Thyroid gland (tissue), 4 donors: ENCODE results near the gene CDC37. TPM values are rescaled to one million over a fixed set of nuclear protein-coding genes. Genes with fewer than 3 reads are reported as not detected.

ENCODE experiments used
- DNase-seq, 2 donors: peaks; one replicate each; pipeline ENCODE4 v3.0.0-alpha.2; 2019
- H3K27ac ChIP-seq, 3 donors: fragments of 200-600 bp; sonication (generic); 1 replicate in 2 of 3; 2 replicates in 1 of 3; pipeline ENCODE4 v1.5.1; 2016 to 2019; ENCODE audit warnings: mild to moderate bottlenecking in 1 of 3, moderate library complexity in 1 of 3
- H3K27me3 ChIP-seq: fragments of 200-600 bp; sonication (generic); one replicate; pipeline ENCODE4 v1.5.1; 2019
- H3K36me3 ChIP-seq, 2 donors: fragments of 200-600 bp; sonication (generic); one replicate each; pipeline ENCODE4 v1.5.1; 2016 to 2019
- H3K4me1 ChIP-seq, 2 donors: fragments of 200-600 bp; sonication (generic); one replicate each; pipeline ENCODE4 v1.5.1; 2017 to 2019
- H3K4me3 ChIP-seq, 3 donors: fragments of 200-600 bp; sonication (generic); replicated peaks in 1 of 3; 1 replicate in 2 of 3; 2 replicates in 1 of 3; pipeline ENCODE4 v1.5.1; 2016; ENCODE audit warnings: mild to moderate bottlenecking in 1 of 3
- H3K9me3 ChIP-seq: fragments of 200-600 bp; sonication (generic); one replicate; pipeline ENCODE4 v1.5.1; 2017
- POLR2A ChIP-seq, 2 donors: fragments of 450-650 bp; IDR thresholded peaks; one replicate each; pipeline ENCODE4 v1.6.1; 2017; ENCODE audit warnings: antibody characterized with exemption in 2 of 2, mild to moderate bottlenecking in 2 of 2, moderate library complexity in 1 of 2
- WGBS, 2 donors: methylation state at CpG; one replicate each; pipeline ENCODE4 v1.1.5; 2017; 5-methylcytosine and 5-hydroxymethylcytosine counted together
- intact Hi-C: fragments of 100-400 bp; cut with DNase I; formaldehyde crosslinking; loops from one replicate; pipeline ENCODE4 v1.15.1; 2023
- total RNA-seq, 4 donors: library from RNA; depleted of rRNA; stranded (reverse); fragments of >200 nt; gene quantifications; one replicate each; pipeline ENCODE4 v1.2.3, GENCODE V29; 2016
- TF ChIP-seq, protein P1 (sequence below), 6 experiments: fragments of 200-600 bp in 3 of 6; fragments of 450-650 bp in 3 of 6; sonication (generic) in 3 of 6; IDR thresholded peaks; one replicate each; pipeline ENCODE4 v1.5.1; 2016 to 2019; ENCODE audit warnings: antibody characterized with exemption in 6 of 6, mild to moderate bottlenecking in 2 of 6, inconsistent platforms in 1 of 6, moderate library complexity in 1 of 6

Gene CDC37
- total RNA-seq, 4 donors from 2014 or later = 99.7 to 154 (median 125) TPM

DNA sequence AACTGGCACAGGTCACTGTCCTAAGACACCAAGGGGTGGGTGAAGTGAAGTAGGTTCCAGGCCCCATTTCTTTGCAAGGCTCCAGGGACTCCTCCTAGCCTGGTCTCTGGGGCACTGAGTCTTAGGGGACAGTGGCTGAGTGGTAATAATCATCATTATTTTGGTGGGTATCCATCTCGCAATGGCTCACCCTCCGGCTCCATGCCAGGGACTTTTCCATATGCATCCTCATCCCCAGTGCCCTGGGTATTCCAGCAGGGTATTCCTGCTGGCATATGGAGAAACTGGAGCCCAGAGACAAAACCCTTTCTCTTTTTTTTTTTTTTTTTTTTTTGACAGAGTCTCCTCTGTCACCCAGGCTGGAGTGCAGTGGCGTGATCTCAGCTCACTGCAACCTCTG, 19.5 kb upstream of the CDC37 start:
- DNase-seq = no peak
- peaks cover 24 to 49% of the 10 kb centered on the region in 2 donors for H3K4me1 ChIP-seq
- TF ChIP-seq, protein P1, sequence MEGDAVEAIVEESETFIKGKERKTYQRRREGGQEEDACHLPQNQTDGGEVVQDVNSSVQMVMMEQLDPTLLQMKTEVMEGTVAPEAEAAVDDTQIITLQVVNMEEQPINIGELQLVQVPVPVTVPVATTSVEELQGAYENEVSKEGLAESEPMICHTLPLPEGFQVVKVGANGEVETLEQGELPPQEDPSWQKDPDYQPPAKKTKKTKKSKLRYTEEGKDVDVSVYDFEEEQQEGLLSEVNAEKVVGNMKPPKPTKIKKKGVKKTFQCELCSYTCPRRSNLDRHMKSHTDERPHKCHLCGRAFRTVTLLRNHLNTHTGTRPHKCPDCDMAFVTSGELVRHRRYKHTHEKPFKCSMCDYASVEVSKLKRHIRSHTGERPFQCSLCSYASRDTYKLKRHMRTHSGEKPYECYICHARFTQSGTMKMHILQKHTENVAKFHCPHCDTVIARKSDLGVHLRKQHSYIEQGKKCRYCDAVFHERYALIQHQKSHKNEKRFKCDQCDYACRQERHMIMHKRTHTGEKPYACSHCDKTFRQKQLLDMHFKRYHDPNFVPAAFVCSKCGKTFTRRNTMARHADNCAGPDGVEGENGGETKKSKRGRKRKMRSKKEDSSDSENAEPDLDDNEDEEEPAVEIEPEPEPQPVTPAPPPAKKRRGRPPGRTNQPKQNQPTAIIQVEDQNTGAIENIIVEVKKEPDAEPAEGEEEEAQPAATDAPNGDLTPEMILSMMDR (IDR thresholded peaks at IDR 0.05) = no peak
- no peak for TF ChIP-seq POLR2A (IDR thresholded peaks at IDR 0.05)
- H3K27ac ChIP-seq = no peak overlapping the region
- 79 to 81% methylated on average over 3 of the region's 3 CpGs for WGBS, 2 donors
- no peaks in the 10 kb centered on the region for H3K9me3 ChIP-seq
- intact Hi-C loops = no loop called here
- no peaks in the 10 kb centered on the region for H3K36me3 ChIP-seq
- H3K27me3 ChIP-seq = peaks cover 40% of the 10 kb centered on the region
- H3K4me3 ChIP-seq = no peak overlapping the region

DNA sequence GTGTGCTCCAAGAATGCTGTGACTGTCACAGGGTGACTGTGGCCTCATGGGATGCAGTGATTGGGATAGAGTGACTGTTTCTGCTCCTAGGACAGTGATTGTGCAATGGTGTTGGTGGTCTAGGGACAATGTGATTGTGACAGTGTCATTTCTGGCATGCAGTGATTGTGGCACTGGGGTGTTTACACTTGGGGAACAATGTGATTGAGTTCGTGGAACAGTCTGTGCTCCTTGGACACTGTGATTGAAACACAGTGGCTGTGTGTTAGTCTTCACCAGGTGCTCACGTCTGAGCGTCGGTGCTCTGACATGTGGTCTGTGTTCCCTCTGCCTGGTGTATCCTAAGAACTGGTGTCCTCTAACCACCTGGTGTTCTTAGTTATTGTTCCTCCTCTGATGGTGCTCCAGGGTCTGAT, 18.7 kb upstream of the CDC37 start:
- 61 to 79% methylated on average over 4 of the region's 4 CpGs for WGBS, 2 donors
- DNase-seq = no peak
- TF ChIP-seq, protein P1 (IDR thresholded peaks at IDR 0.05) = no peak
- no peak for TF ChIP-seq POLR2A (IDR thresholded peaks at IDR 0.05)
- no peak overlapping the region for H3K4me3 ChIP-seq
- H3K9me3 ChIP-seq = no peaks in the 10 kb centered on the region
- H3K27ac ChIP-seq = no peak overlapping the region
- intact Hi-C loops = no loop called here
- H3K4me1 ChIP-seq = peaks cover 24 to 54% of the 10 kb centered on the region in 2 donors
- no peaks in the 10 kb centered on the region for H3K36me3 ChIP-seq
- peaks cover 43% of the 10 kb centered on the region for H3K27me3 ChIP-seq

DNA sequence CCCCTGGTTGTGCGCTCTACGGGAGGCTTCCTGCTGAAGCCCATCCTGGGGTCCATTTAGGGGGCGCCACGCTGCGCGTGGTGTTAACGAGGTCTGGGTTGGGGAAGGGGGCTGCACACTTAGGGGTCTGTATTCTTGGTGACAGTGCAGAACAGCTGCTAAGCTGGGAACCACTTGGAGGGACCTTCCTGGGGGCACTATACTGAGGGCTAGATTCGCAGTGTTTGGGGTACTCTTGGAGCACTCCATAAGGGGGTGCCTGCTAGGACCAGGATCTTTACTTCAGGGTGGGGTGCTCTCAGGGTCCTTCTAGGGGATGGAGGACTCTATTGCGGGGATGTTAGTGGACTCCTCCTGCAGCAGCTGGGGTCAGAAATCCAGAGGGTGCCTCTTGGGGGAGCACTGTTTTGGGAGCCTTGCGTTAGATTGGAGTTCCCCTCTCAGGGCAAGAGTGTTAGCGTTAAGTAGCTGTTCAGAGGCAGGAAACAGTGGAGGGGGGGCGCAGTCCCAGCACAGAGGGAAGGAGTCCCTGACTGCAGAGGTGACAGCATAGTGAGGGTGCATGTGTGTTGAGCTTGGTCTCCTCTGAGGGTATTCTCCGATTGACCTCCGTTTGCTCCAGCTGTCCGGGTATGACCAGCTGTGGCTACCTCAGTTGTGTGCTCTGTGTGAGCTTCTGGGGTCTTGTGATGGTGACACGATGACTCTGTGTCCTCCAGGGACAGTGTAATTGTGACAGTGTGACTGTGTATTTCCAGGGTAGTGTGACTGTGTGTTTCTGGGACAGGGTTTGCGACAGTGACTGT, 18.1 kb upstream of the CDC37 start:
- intact Hi-C loops = no loop called here
- Histone ChIP-seq H3K4me1 (peaks cover 24 to 59% of the 10 kb centered on the region in 2 donors), H3K36me3 (no peaks in the 10 kb centered on the region), H3K4me3 (no peak overlapping the region), H3K9me3 (no peaks in the 10 kb centered on the region), H3K27me3 (peaks cover 43% of the 10 kb centered on the region), H3K27ac (no peak overlapping the region)
- TF ChIP-seq POLR2A (IDR thresholded peaks at IDR 0.05) = no peak
- TF ChIP-seq, protein P1 (IDR thresholded peaks at IDR 0.05) = no peak
- DNase-seq = no peak
- WGBS, 2 donors = 28 to 33% methylated on average over 10 of the region's 17 CpGs

DNA sequence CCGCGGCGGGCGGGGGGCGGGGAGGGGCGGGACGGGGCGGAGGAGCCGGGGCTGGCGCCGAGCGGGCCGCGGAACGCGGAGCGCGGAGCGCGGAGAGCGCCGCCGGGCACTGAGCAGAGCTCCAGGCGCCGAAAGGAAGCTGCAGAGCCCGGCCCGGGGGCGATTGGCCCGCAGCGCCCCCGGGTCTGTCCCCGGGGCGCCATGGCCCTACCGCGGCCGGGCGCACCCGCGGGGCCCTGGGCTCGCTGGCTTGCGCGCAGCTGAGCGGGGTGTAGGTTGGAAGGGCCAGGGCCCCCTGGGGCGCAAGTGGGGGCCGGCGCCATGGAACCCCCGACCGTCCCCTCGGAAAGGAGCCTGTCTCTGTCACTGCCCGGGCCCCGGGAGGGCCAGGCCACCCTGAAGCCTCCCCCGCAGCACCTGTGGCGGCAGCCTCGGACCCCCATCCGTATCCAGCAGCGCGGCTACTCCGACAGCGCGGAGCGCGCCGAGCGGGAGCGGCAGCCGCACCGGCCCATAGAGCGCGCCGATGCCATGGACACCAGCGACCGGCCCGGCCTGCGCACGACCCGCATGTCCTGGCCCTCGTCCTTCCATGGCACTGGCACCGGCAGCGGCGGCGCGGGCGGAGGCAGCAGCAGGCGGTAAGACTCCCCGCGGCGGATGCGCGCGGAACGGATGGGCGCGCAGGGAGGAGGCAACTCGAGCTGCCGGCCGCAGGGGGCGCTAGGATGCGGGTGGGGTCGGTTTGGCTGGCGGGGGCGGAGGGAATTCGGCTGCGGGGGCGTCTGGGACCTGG, 17.3 kb upstream of the CDC37 start, which contains the start of gene PDE4A:
Gene PDE4A, plus strand, starts transcription at position 95 of the 796 bp plus-strand sequence. Its CDS starts 227 bp downstream, at position 322.
- Histone ChIP-seq H3K36me3 (no peaks in the 10 kb centered on the region), H3K4me3 (no peak within 1 kb of the TSS), H3K4me1 (peaks cover 27 to 65% of the 10 kb centered on the region in 2 donors), H3K9me3 (no peaks in the 10 kb centered on the region), H3K27me3 (peaks cover 43% of the 10 kb centered on the region), H3K27ac (no peak within 1 kb of the TSS)
- 0% methylated on average over 1 to 9 of the region's 104 CpGs for WGBS, 2 donors
- intact Hi-C loops = no loop called here
- TF ChIP-seq, protein P1 (IDR thresholded peaks at IDR 0.05) = peak in 1 of 6 experiments; percentile 8
- no peak for TF ChIP-seq POLR2A (IDR thresholded peaks at IDR 0.05)
- no peak for DNase-seq
